ENCODE measurements around the gene NIPAL3. TPM values are rescaled to one million over a fixed set of nuclear protein-coding genes. Genes with fewer than 3 reads are reported as not detected.

NIPAL3 gene
- total RNA-seq, 4 donors from 2014 or later: 18.3 to 31.1 (median 26.6) TPM

DNA sequence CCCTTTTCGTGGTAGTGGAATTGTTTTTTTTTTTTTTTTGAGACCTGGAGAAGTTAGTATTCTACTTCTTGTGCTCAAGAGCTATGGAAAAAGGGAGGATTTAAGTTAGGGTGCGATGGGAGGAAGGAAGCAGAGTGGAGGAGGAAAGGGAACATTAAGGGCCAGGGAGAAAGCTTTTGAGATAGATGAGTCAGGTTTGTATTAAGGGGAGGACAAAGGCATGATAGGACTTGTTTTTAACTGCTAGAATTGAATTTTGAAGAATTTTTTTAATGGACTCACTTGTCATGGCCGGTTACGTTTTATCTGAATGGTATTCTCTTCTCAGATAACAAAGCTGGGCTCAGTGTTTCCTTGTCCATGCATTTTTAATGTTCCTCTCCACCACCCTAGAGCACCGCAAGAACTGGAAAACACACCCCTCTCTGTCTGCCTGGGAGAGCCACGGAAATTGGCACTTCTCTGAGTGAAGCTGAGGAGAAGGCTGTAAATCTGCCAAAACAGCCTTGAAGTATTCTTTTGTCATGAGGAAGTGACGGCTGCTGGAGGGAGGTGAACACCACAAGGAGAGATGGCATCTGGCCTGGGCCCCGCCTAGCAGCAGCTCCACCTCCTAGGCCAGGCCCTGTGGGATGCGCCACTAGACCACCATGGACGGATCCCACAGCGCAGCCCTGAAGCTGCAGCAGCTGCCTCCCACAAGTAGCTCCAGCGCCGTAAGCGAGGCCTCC, 3.5 kb downstream of the NIPAL3 start:
- H3K27me3 ChIP-seq: no peaks in the 10 kb centered on the region
- intact Hi-C loops (cut with DNase I): loop anchor here (5.0 to 10.0 kb wide), 2 partner anchors 86 to 223 kb away; partner anchors contain the start of genes RCAN3 and SRRM1
- no peak for DNase-seq (ENCODE audit: extremely low spot score)
- TF ChIP-seq POLR2AphosphoS5 (IDR thresholded peaks at IDR 0.05): no peak
- TF ChIP-seq POLR2A (IDR thresholded peaks at IDR 0.05; ENCODE audit: low read depth): no peak
- no peak for TF ChIP-seq EP300 (IDR thresholded peaks at IDR 0.05)
- TF ChIP-seq, protein P1, sequence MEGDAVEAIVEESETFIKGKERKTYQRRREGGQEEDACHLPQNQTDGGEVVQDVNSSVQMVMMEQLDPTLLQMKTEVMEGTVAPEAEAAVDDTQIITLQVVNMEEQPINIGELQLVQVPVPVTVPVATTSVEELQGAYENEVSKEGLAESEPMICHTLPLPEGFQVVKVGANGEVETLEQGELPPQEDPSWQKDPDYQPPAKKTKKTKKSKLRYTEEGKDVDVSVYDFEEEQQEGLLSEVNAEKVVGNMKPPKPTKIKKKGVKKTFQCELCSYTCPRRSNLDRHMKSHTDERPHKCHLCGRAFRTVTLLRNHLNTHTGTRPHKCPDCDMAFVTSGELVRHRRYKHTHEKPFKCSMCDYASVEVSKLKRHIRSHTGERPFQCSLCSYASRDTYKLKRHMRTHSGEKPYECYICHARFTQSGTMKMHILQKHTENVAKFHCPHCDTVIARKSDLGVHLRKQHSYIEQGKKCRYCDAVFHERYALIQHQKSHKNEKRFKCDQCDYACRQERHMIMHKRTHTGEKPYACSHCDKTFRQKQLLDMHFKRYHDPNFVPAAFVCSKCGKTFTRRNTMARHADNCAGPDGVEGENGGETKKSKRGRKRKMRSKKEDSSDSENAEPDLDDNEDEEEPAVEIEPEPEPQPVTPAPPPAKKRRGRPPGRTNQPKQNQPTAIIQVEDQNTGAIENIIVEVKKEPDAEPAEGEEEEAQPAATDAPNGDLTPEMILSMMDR (IDR thresholded peaks at IDR 0.05): no peak
- H3K36me3 ChIP-seq: peaks cover 5 to 43% (median 25%) of the 10 kb centered on the region in 4 donors
- H3K27ac ChIP-seq (replicated peaks in 1 of 4): no peak overlapping the region
- 65% methylated on average over 7 of the region's 14 CpGs for WGBS
- H3K4me3 ChIP-seq: no peak overlapping the region
- H3K9me3 ChIP-seq: no peaks in the 10 kb centered on the region
- H3K4me1 ChIP-seq: peaks cover 18 to 30% (median 22%) of the 10 kb centered on the region in 4 donors

DNA sequence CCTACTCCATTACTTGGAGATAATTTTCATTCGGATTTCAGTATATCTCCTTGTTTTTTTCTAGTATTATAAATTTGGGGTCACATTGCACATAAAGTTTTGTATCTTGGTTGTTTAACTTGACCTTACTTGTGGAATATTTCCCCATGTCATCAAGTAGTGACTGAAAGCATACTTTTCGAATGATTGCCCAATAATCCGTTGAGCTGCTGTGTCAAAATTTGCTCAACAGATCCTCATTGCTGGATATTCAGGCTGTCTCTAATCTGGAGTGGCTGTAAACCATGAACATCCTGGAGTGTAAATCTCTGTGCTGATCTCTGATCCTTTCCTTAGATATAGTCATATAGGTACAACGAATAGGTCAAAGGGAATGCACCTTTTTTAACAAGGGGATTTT, 4.9 kb downstream of the NIPAL3 start:
- no peaks in the 10 kb centered on the region for H3K9me3 ChIP-seq
- H3K4me3 ChIP-seq: no peak overlapping the region
- no peaks in the 10 kb centered on the region for H3K27me3 ChIP-seq
- H3K4me1 ChIP-seq: peaks cover 12 to 25% (median 17%) of the 10 kb centered on the region in 4 donors
- WGBS: 86% methylated on average over 4 of the region's 4 CpGs
- TF ChIP-seq, protein P1 (IDR thresholded peaks at IDR 0.05): no peak
- no peak for TF ChIP-seq EP300 (IDR thresholded peaks at IDR 0.05)
- no peak for TF ChIP-seq POLR2AphosphoS5 (IDR thresholded peaks at IDR 0.05)
- no peak for TF ChIP-seq POLR2A (IDR thresholded peaks at IDR 0.05; ENCODE audit: low read depth)
- no peak for DNase-seq (ENCODE audit: extremely low spot score)
- no peak overlapping the region for H3K27ac ChIP-seq (replicated peaks in 1 of 4)
- intact Hi-C loops (cut with DNase I): no loop called here
- H3K36me3 ChIP-seq: peaks cover 5 to 43% (median 25%) of the 10 kb centered on the region in 4 donors

DNA sequence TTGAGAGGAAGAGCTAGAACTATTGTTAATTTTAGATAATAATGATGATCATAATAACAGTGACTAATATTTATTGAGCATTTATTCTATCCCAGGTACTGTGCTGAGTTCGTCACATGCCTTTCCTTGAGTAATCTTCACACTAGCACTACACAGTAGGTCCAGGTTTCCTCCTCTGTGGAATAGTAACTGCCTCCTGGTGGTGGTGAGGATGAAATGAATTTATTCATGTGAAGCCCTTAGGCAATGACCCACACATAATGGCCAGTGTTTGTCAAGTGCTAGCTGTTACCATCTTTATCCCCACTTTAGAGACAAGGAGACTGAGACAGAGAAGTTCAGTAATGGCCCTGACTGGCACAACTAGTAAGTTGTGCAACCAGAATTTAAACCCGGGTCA, 5.9 kb downstream of the NIPAL3 start:
- no peak for TF ChIP-seq POLR2AphosphoS5 (IDR thresholded peaks at IDR 0.05)
- TF ChIP-seq, protein P1 (IDR thresholded peaks at IDR 0.05): no peak
- no peak for TF ChIP-seq POLR2A (IDR thresholded peaks at IDR 0.05; ENCODE audit: low read depth)
- TF ChIP-seq EP300 (IDR thresholded peaks at IDR 0.05): no peak
- Histone ChIP-seq H3K4me3 (no peak overlapping the region), H3K27me3 (no peaks in the 10 kb centered on the region), H3K9me3 (no peaks in the 10 kb centered on the region), H3K27ac (replicated peaks in 1 of 4) (no peak overlapping the region), H3K36me3 (peaks cover 5 to 43% (median 25%) of the 10 kb centered on the region in 4 donors), H3K4me1 (peaks cover 9 to 20% (median 12%) of the 10 kb centered on the region in 4 donors)
- WGBS: 93% methylated on average over 2 of the region's 2 CpGs
- no peak for DNase-seq (ENCODE audit: extremely low spot score)
- intact Hi-C loops (cut with DNase I): no loop called here

DNA sequence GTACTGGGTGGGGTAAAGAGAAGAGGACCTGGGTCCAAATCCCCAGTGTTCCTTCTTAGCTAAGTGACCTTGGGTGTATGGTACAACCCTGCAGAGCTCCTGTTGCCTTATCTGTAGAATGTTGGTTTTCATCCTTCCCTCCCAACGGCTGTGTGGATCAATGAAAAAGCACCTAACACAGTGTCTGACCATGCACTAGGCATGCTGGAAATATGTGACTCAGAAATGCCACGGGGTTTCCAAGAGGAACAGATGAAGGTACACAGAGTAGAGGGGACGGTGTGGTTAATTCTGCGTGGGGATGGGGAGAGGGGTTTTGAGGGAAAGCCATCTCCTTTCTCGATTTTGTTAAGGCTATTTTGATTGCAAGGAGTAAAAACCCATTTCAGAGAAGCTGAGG, 8.6 kb downstream of the NIPAL3 start:
- WGBS: 94% methylated on average over 5 of the region's 5 CpGs
- no peak for TF ChIP-seq EP300 (IDR thresholded peaks at IDR 0.05)
- no peak for TF ChIP-seq POLR2A (IDR thresholded peaks at IDR 0.05; ENCODE audit: low read depth)
- intact Hi-C loops (cut with DNase I): no loop called here
- H3K27ac ChIP-seq (replicated peaks in 1 of 4): no peak overlapping the region
- no peaks in the 10 kb centered on the region for H3K9me3 ChIP-seq
- DNase-seq (ENCODE audit: extremely low spot score): peak; percentile 34
- no peaks in the 10 kb centered on the region for H3K27me3 ChIP-seq
- peaks cover 5 to 42% (median 25%) of the 10 kb centered on the region in 4 donors for H3K36me3 ChIP-seq
- H3K4me1 ChIP-seq: peaks cover 0 to 5% (median under 1%) of the 10 kb centered on the region in 4 donors
- no peak overlapping the region for H3K4me3 ChIP-seq

DNA sequence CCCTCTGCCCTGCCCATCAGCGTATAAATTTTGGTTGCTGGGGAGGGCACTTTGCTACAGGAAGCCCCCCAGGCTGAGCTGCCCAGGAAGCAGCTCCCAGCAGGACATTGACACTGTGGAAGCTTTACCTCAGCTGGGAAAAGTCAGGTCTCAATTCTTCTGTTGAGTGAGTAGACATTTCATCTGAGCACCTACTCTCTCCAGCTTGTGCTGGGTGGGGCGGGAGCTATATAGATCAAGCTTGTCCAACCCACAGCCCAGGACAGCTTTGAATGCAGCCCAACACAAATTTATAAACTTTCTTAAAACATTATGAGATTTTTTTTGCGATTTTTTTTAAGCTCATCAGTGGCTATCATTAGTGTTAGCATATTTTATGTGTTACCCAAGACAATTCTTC, 9.4 kb downstream of the NIPAL3 start:
- no peak overlapping the region for H3K27ac ChIP-seq (replicated peaks in 1 of 4)
- TF ChIP-seq, protein P1 (IDR thresholded peaks at IDR 0.05): no peak
- TF ChIP-seq POLR2AphosphoS5 (IDR thresholded peaks at IDR 0.05) (no peak), EP300 (IDR thresholded peaks at IDR 0.05) (no peak), POLR2A (IDR thresholded peaks at IDR 0.05; ENCODE audit: low read depth) (no peak)
- no peaks in the 10 kb centered on the region for H3K27me3 ChIP-seq
- intact Hi-C loops (cut with DNase I): no loop called here
- H3K36me3 ChIP-seq: peaks cover 5 to 35% (median 22%) of the 10 kb centered on the region in 4 donors
- 95% methylated on average over 3 of the region's 3 CpGs for WGBS
- peaks cover 0 to 5% (median 0%) of the 10 kb centered on the region in 4 donors for H3K4me1 ChIP-seq
- peak; percentile 66 for DNase-seq (ENCODE audit: extremely low spot score)
- H3K4me3 ChIP-seq: no peak overlapping the region
- no peaks in the 10 kb centered on the region for H3K9me3 ChIP-seq

Data from esophagus muscularis mucosa (tissue), 4 donors.